Stomach smooth muscle (tissue), 2 donors: ENCODE data around the gene CXCL6.
A peak's percentile ranks its signal among the peaks of the same experiment; 100 is the strongest.

ENCODE experiments used
- H3K27ac ChIP-seq: one replicate; pipeline ENCODE4 v1.7.0; 2013; ENCODE audit warnings: mild to moderate bottlenecking, low read length, inconsistent platforms
- H3K27me3 ChIP-seq, 2 donors: one replicate each; pipeline ENCODE4 v1.7.0; 2013; ENCODE audit warnings: low read length in 2 of 2; ENCODE audit not compliant: insufficient read depth in 2 of 2, control insufficient read depth in 1 of 2
- H3K36me3 ChIP-seq, 2 donors: one replicate each; pipeline ENCODE4 v1.7.0; 2013; ENCODE audit warnings: low read length in 2 of 2; ENCODE audit not compliant: control insufficient read depth in 2 of 2, insufficient read depth in 2 of 2
- H3K4me1 ChIP-seq: one replicate; pipeline ENCODE4 v1.7.0; 2013; ENCODE audit warnings: low read length; ENCODE audit not compliant: control insufficient read depth, insufficient read depth
- H3K4me3 ChIP-seq, 2 donors: one replicate each; pipeline ENCODE4 v1.7.0; 2013; ENCODE audit warnings: low read length in 2 of 2
- H3K9ac ChIP-seq, 2 donors: one replicate each; pipeline ENCODE4 v1.7.0; 2013; ENCODE audit warnings: low read length in 2 of 2, mild to moderate bottlenecking in 1 of 2
- H3K9me3 ChIP-seq, 2 donors: one replicate each; pipeline ENCODE4 v1.7.0; 2013; ENCODE audit warnings: low read length in 2 of 2; ENCODE audit not compliant: control insufficient read depth in 2 of 2
- donor health status: healthy.
- donor health status: Pancreatic carcinoma.

CXCL6 gene

GRCh38 chr4:73853718-73854473 lies 17.4 kb downstream of the CXCL6 start:
- Histone ChIP-seq H3K27ac (no peak overlapping the region), H3K9ac (no peak overlapping the region), H3K27me3 (peaks cover 0 to 6% of the 10 kb centered on the region in 2 donors), H3K4me1 (peaks cover 3% of the 10 kb centered on the region), H3K9me3 (no peaks in the 10 kb centered on the region), H3K36me3 (no peaks in the 10 kb centered on the region), H3K4me3 (peak overlapping the region in 1 of 2 donors; percentile 24)

GRCh38 chr4:73855406-73855805 lies 18.9 kb downstream of the CXCL6 start:
- no peak overlapping the region for H3K27ac ChIP-seq

DNA sequence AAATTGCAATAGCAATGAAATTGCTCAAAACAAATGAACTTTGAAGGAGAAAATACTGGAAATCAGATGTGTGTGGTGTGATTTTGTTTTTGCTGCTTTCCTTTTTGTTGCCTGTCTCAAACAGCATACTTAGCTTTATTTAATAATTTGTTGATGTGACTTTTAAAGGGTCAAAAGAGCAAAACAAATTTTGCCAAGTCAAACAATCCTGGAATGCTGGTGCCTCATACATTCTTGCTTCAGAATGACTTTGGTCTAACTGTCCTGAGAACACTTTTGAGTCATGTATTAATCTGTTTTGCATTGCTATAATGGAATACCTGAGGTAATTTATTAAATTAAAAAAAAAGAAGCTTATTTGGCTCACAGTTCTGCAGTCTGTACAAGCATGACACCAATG lies 20.0 kb downstream of the CXCL6 start:
- H3K4me1 ChIP-seq: peaks cover 3% of the 10 kb centered on the region
- H3K36me3 ChIP-seq: no peaks in the 10 kb centered on the region
- no peak overlapping the region for H3K9ac ChIP-seq
- peaks cover 0 to 6% of the 10 kb centered on the region in 2 donors for H3K27me3 ChIP-seq
- H3K9me3 ChIP-seq: no peaks in the 10 kb centered on the region
- H3K27ac ChIP-seq: no peak overlapping the region
- no peak overlapping the region for H3K4me3 ChIP-seq

More at GRCh38 chr4:73855406-73855805, 18.9 kb downstream of the CXCL6 start:
- H3K27me3 ChIP-seq: peaks cover 0 to 6% of the 10 kb centered on the region in 2 donors
- no peaks in the 10 kb centered on the region for H3K36me3 ChIP-seq
- H3K4me3 ChIP-seq: no peak overlapping the region
- no peak overlapping the region for H3K9ac ChIP-seq
- peaks cover 3% of the 10 kb centered on the region for H3K4me1 ChIP-seq
- H3K9me3 ChIP-seq: no peaks in the 10 kb centered on the region

DNA sequence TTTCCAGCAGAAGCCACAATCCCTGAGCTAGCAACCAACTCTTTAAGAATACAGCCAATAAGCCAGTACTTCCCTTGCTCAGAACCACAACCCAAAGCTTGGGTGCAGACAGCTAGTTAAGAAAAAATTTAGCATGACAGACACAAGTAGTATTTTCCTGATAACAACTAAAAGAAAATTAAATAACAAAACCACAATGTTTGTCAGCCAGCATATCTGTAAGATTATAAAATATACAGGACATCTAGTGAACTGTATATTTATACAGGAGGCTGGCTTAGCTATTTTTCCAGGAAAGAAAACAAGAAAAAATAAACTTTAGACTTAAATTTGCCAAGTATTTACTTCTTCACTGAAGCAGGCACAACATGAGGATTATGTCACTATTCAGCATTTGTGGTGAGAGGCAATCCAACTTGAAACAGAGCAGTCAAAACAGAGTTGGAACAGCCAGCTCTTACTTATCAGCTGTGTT lies 23.2 kb downstream of the CXCL6 start:
- Histone ChIP-seq H3K27me3 (no peaks in the 10 kb centered on the region), H3K4me3 (no peak overlapping the region), H3K4me1 (no peaks in the 10 kb centered on the region), H3K9ac (no peak overlapping the region), H3K9me3 (no peaks in the 10 kb centered on the region), H3K27ac (no peak overlapping the region), H3K36me3 (no peaks in the 10 kb centered on the region)

DNA sequence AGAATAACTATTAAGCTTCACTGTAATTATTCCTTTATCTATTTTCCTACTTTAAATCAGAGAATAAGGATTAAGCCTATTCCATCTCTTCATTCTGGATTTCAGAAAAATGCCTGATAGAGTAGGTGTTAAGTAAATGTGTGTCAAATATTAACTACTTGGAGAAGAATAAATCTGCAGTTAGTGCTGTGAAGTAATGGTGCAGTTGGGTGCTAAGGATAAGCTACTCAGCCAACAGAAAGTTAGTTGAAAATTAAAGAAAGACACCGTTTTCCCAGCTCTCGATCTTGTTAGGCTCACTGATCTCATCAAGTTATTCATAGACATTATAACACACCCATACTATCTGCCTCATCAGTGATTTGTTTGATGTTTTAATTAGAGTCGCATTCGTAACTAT lies 23.7 kb downstream of the CXCL6 start:
- Histone ChIP-seq H3K4me1 (no peaks in the 10 kb centered on the region), H3K4me3 (no peak overlapping the region), H3K27me3 (no peaks in the 10 kb centered on the region), H3K27ac (no peak overlapping the region), H3K36me3 (no peaks in the 10 kb centered on the region), H3K9me3 (no peaks in the 10 kb centered on the region), H3K9ac (no peak overlapping the region)

GRCh38 chr4:73860917-73861316 lies 24.4 kb downstream of the CXCL6 start:
- H3K27ac ChIP-seq: no peak overlapping the region
- no peak overlapping the region for H3K4me3 ChIP-seq
- H3K9ac ChIP-seq: no peak overlapping the region
- H3K9me3 ChIP-seq: no peaks in the 10 kb centered on the region
- H3K36me3 ChIP-seq: no peaks in the 10 kb centered on the region
- H3K27me3 ChIP-seq: no peaks in the 10 kb centered on the region
- no peaks in the 10 kb centered on the region for H3K4me1 ChIP-seq

- no peaks in the 10 kb centered on the region for H3K4me1 ChIP-seq
- H3K4me3 ChIP-seq: no peak overlapping the region
- no peaks in the 10 kb centered on the region for H3K27me3 ChIP-seq
- H3K27ac ChIP-seq: no peak overlapping the region
- no peak overlapping the region for H3K9ac ChIP-seq
- no peaks in the 10 kb centered on the region for H3K9me3 ChIP-seq
- H3K36me3 ChIP-seq: no peaks in the 10 kb centered on the region
These were observed 25.8 kb downstream of the CXCL6 start for GRCh38 chr4:73862322-73862721.

DNA sequence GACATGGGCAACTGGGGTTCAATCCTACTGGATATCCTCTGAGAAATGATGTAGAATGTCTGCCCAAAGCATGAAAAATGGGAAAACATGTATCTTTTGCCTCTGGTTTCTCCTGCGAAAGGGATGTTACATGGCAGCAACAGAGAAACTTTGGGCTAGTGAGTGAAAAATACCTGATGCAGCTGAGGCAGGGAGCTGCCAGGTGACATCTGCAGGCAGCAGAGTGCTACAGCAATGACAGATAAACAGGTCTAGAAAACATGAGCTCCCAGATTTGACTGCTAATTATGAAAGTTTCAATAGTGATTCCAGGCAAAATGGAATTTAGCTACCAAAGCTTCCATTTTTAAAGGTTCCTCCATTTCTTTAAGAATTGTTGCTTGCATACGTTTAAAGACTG lies 27.9 kb downstream of the CXCL6 start:
- Histone ChIP-seq H3K4me1 (peaks cover 5% of the 10 kb centered on the region), H3K27me3 (peaks cover 0 to 8% of the 10 kb centered on the region in 2 donors), H3K36me3 (no peaks in the 10 kb centered on the region), H3K9ac (no peak overlapping the region), H3K9me3 (no peaks in the 10 kb centered on the region), H3K4me3 (no peak overlapping the region), H3K27ac (no peak overlapping the region)

DNA sequence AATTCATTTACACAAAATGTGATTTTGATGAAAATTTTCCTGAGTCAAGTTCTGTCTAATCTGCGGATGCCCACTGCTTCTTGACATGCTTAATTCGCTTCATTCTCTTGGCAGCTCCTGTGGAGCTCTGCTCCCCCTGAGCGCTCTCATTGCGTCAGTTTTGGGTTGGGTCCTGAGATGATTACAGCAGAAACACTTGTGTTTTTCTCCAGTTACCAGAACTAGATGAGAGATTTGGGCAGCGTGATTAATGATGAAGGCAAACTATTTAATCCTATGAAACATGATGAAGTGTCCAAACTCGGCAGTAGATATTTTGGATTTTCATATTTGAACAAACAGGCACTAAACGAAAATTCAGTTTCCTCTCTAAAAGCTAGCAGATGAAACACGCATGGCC lies 28.5 kb downstream of the CXCL6 start:
- Histone ChIP-seq H3K27ac (no peak overlapping the region), H3K4me1 (peaks cover 5% of the 10 kb centered on the region), H3K9me3 (no peaks in the 10 kb centered on the region), H3K9ac (no peak overlapping the region), H3K27me3 (peaks cover 4 to 14% of the 10 kb centered on the region in 2 donors), H3K36me3 (no peaks in the 10 kb centered on the region), H3K4me3 (no peak overlapping the region)

- no peak overlapping the region for H3K9ac ChIP-seq
- H3K27me3 ChIP-seq: peaks cover 9 to 14% of the 10 kb centered on the region in 2 donors
- H3K27ac ChIP-seq: no peak overlapping the region
- H3K4me3 ChIP-seq: no peak overlapping the region
- H3K9me3 ChIP-seq: no peaks in the 10 kb centered on the region
- no peaks in the 10 kb centered on the region for H3K36me3 ChIP-seq
- peaks cover 5% of the 10 kb centered on the region for H3K4me1 ChIP-seq
These were observed 29.1 kb downstream of the CXCL6 start for GRCh38 chr4:73865431-73866096.

DNA sequence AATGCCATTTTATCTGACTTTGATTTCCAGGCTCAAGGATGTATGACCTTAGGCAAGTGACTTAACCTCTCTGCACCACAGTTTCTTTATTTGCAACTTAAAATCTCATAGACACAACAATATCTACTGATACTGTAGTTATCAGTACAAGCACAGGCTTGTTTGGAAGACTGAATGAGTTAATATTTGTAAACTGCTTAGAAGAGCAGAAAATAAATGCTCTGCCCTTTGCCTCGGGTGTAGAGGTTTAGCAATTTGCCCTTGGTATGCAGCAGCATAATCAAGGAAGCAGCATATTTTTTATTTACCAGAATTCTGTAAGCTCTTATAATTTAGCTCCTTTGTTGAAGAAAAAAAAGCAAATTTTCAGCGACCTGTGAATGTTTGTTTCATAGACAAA lies 29.8 kb downstream of the CXCL6 start:
- Histone ChIP-seq H3K9me3 (no peaks in the 10 kb centered on the region), H3K4me1 (peaks cover 5% of the 10 kb centered on the region), H3K4me3 (no peak overlapping the region), H3K27me3 (peaks cover 9 to 14% of the 10 kb centered on the region in 2 donors), H3K36me3 (no peaks in the 10 kb centered on the region), H3K9ac (no peak overlapping the region), H3K27ac (no peak overlapping the region)
